ENCODE results near the gene OR52J3.

OR52J3 gene

DNA sequence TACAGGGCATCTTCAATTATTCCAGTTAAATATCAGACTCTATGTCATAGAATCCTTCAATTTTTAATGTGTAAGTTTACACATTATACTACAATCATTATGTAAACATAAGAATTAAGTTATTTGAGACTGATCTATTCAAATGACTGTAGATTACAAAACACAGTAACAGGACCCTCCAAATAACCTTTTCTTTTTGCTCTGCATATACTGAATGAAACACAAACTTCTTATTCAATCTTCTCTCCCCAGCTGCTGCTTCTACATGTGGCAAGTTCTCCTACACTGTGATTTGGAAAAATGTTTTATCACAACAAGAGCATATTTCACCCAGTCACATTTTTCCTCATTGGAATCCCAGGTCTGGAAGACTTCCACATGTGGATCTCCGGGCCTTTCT, at the start of gene OR52J3:
TSS of gene OR52J3 (plus strand) at position 301 of the 400 bp plus-strand sequence. CDS start at position 301, 0 bp downstream.
- DNase-seq (ENCODE audit: extremely low read depth, low read depth), result no peak
- TF ChIP-seq, protein P1, sequence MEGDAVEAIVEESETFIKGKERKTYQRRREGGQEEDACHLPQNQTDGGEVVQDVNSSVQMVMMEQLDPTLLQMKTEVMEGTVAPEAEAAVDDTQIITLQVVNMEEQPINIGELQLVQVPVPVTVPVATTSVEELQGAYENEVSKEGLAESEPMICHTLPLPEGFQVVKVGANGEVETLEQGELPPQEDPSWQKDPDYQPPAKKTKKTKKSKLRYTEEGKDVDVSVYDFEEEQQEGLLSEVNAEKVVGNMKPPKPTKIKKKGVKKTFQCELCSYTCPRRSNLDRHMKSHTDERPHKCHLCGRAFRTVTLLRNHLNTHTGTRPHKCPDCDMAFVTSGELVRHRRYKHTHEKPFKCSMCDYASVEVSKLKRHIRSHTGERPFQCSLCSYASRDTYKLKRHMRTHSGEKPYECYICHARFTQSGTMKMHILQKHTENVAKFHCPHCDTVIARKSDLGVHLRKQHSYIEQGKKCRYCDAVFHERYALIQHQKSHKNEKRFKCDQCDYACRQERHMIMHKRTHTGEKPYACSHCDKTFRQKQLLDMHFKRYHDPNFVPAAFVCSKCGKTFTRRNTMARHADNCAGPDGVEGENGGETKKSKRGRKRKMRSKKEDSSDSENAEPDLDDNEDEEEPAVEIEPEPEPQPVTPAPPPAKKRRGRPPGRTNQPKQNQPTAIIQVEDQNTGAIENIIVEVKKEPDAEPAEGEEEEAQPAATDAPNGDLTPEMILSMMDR (IDR thresholded peaks at IDR 0.05; ENCODE audit: low read depth, low read length, missing control alignments), result no peak
- H3K4me3 ChIP-seq (replicated peaks; ENCODE audit: low read depth, low read length), result no peak within 1 kb of the TSS

DNA sequence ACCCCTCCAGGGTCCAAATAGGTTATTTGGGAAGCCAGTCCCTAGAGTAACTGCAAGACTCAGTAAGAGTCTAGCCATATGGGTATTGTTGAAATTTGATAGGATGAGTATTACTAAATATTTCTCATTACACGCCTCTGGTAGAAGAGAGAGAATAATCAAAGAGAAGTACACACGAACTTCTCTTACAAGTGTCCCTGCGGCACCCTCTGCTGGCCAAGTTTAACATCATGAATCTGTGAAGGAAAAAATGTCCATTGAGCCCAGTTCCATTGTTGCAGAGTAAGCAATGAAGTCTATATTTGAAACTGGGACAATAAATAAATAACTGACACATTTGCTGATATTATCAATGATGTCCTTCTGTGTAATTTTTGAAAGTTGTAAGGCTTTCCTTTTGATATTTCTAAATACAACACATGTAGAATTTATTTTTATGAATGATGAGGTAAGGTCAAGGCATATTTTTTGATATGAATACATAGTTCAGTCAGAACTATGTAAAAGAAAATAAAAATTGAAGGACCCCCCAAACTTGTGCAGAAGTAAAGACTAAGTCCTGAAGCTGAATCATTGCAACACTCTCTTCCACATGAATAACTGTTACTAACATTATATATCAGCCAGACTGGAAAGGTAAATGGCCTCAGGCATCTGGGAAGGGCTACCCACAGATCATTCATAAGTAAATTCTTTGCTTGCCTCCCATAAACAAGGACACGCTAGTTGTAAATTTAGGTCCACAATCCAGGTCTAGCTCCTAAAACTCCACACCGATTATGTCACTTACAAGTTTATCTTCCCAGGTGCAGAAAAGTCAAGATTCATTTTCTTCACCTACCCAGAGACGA, 41.7 kb upstream of the OR52J3 start:
- TF ChIP-seq, protein P1 (IDR thresholded peaks at IDR 0.05; ENCODE audit: low read depth, low read length, missing control alignments), result peak; percentile 37
- DNase-seq (ENCODE audit: extremely low read depth, low read depth), result peak; percentile 9
- H3K4me3 ChIP-seq (replicated peaks; ENCODE audit: low read depth, low read length), result no peak overlapping the region

DNA sequence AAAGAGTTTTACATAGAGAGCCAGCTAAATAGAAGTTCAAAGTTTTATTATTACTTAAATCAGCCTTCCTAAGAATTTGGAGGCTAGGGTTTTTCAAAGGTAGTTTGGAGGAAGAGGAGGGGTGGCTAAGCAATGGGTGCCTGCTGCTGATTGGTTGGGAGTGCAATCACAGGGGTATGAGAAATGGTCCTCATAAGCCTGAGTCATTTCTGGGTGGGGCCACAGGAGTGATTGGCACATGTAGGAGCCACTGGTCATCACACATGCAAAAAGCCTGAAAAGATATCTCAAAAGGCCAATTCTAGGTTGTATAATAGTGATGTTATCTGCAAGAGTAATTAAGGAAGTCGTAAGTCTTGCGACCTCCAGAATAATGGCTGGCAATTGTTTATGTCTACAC, 38.8 kb upstream of the OR52J3 start:
- TF ChIP-seq, protein P1 (IDR thresholded peaks at IDR 0.05; ENCODE audit: low read depth, low read length, missing control alignments), result no peak
- no peak for DNase-seq (ENCODE audit: extremely low read depth, low read depth)
- H3K4me3 ChIP-seq (replicated peaks; ENCODE audit: low read depth, low read length), result no peak overlapping the region

DNA sequence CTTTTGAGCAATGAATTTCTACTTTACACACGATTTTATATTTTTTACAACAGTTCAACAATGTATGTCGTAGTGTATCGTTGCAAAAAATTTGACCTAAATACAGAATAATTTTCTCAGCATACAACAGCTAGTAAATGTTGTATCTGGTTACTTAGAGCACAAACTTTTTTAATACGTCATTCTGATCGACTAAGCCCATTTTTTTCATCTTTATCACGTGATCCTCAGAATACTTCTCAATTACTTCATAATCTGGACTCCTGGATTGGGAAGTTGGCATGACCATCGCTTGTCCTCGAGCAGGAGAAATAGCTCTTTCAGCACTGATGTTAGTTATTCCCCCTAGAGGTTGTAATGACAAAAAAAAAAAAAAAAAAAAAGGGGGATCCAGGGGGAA, 35.1 kb upstream of the OR52J3 start:
- no peak for DNase-seq (ENCODE audit: extremely low read depth, low read depth)
- TF ChIP-seq, protein P1 (IDR thresholded peaks at IDR 0.05; ENCODE audit: low read depth, low read length, missing control alignments), result no peak
- H3K4me3 ChIP-seq (replicated peaks; ENCODE audit: low read depth, low read length), result no peak overlapping the region

DNA sequence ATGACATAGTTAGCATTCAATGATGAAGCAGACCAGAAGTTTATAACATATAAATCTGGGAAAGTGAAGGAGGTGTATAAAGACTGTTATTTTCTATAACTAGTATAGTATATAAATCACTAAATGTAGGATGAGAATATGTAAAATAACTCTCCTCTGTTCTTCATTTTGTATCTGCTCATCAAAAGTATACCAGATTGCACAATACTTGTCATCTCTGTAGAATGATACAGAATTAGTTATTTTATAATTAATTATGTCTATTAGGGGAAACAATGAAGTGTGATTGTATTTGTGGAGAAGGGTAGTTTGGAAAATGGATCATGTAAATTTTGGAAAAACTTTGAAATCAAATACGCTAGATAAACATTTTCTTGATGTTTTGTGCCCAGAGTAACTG, 33.3 kb upstream of the OR52J3 start:
- TF ChIP-seq, protein P1 (IDR thresholded peaks at IDR 0.05; ENCODE audit: low read depth, low read length, missing control alignments), result no peak
- no peak overlapping the region for H3K4me3 ChIP-seq (replicated peaks; ENCODE audit: low read depth, low read length)
- DNase-seq (ENCODE audit: extremely low read depth, low read depth), result no peak

DNA sequence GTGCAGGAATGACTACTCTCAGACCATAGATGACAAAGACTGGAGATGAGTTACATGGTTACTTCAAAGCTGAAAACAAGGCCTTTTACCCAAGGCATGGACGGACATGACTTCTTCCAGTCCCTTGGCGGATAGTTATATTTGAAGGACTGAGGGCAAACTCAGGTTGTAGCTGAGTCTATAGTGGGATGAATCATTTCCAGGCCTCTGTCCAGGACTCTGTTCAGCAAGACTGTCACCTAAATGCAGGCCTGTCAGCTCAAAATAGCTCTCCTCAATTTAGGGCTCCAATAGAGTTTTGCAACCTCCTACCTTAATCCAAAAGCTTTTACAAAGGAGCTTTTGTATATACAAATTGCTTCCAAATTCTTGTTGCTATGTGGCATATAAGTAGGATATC, 24.3 kb upstream of the OR52J3 start:
- no peak for DNase-seq (ENCODE audit: extremely low read depth, low read depth)
- TF ChIP-seq, protein P1 (IDR thresholded peaks at IDR 0.05; ENCODE audit: low read depth, low read length, missing control alignments), result no peak
- H3K4me3 ChIP-seq (replicated peaks; ENCODE audit: low read depth, low read length), result no peak overlapping the region

Measured in HFF-Myc (cell line).